Measurements from ENCODE around the gene RNF112. TPM values are rescaled to one million over a fixed set of nuclear protein-coding genes. Genes with fewer than 3 reads are reported as not detected.

Gene RNF112
- total and polyA plus RNA-seq, 2 of the 13 experiments (the other 11 are each of a cell fraction or from before 2014, with no cell fraction given) = 0.05 TPM; not detected in 1

- intact Hi-C loops (cut with micrococcal nuclease; ENCODE audit: unreplicated experiment) (no loop called here), in situ Hi-C loops (cut with HindIII; ENCODE audit: extremely low pct_ligation_motif_present, low pct_unique_long_range_greater_than_20kb) (no loop called here)
- ATAC-seq (no peak), DNase-seq (ENCODE audit: low spot score) (no peak), FAIRE-seq (no peak)
- BruUV-seq (replicated peaks) = no TSS peak
- peaks cover 48% of the 10 kb centered on the region for H3K4me1 ChIP-seq (ENCODE audit: insufficient read depth, low read length)
- no peaks in the 10 kb centered on the region for H4K20me1 ChIP-seq (ENCODE audit: insufficient read depth, low read length)
- H3K27ac ChIP-seq (ENCODE audit: extremely low read length, insufficient read depth, low read length) = no peak overlapping the region
- no CpG with 5 or more reads among the region's 7 CpGs for WGBS (ENCODE audit: low lambda C conversion rate)
- ChIA-PET POLR2A (interaction anchor here (2.7 kb wide), 1 partner anchor 7 kb away, joined by 29 read pairs; the partner anchor contains the start of gene MAPK7), CTCF (ENCODE audit: low intra/inter-chr PET ratio, low total read pairs) (no interaction called here)
- no peaks in the 10 kb centered on the region; a peak in 1 of 5 replicates for H3K36me3 ChIP-seq (replicated peaks in 1 of 2; ENCODE audit: control insufficient read depth in 1 of 2, insufficient read depth in 2 of 2, low read length in 2 of 2)
- no peak overlapping the region for H3K4me3 ChIP-seq (replicated peaks in 1 of 3; ENCODE audit: insufficient read depth in 1 of 3, low read depth in 2 of 3, low read length in 3 of 3)
- H2AFZ ChIP-seq (ENCODE audit: low read length) = no peak overlapping the region
- H3K79me2 ChIP-seq (ENCODE audit: insufficient read depth, low read length) = no peaks in the 10 kb centered on the region
- no peaks in the 10 kb centered on the region for H3K27me3 ChIP-seq (ENCODE audit: control insufficient read depth in 1 of 2, insufficient read depth in 2 of 2, low read length in 2 of 2)
- H3K4me2 ChIP-seq (ENCODE audit: low read depth, low read length) = no peak overlapping the region
- H3K9ac ChIP-seq (ENCODE audit: insufficient read depth, low read depth, low read length) = no peak overlapping the region
- no peaks in the 10 kb centered on the region for H3K9me3 ChIP-seq (ENCODE audit: low read length)
- TF ChIP-seq ZNF180 (CRISPR knock-in tag; IDR thresholded peaks at IDR 0.05; ENCODE audit: borderline replicate concordance, low read depth) = no peak
- no peak for TF ChIP-seq KMT2B (CRISPR knock-in tag; IDR thresholded peaks at IDR 0.05)
- no peak for TF ChIP-seq ZNF331 (CRISPR knock-in tag; IDR thresholded peaks at IDR 0.05)
- TF ChIP-seq ZNF30 (CRISPR knock-in tag; IDR thresholded peaks at IDR 0.05) = no peak
- no peak for TF ChIP-seq E2F1 (CRISPR knock-in tag; IDR thresholded peaks at IDR 0.05)
- TF ChIP-seq, protein P1, sequence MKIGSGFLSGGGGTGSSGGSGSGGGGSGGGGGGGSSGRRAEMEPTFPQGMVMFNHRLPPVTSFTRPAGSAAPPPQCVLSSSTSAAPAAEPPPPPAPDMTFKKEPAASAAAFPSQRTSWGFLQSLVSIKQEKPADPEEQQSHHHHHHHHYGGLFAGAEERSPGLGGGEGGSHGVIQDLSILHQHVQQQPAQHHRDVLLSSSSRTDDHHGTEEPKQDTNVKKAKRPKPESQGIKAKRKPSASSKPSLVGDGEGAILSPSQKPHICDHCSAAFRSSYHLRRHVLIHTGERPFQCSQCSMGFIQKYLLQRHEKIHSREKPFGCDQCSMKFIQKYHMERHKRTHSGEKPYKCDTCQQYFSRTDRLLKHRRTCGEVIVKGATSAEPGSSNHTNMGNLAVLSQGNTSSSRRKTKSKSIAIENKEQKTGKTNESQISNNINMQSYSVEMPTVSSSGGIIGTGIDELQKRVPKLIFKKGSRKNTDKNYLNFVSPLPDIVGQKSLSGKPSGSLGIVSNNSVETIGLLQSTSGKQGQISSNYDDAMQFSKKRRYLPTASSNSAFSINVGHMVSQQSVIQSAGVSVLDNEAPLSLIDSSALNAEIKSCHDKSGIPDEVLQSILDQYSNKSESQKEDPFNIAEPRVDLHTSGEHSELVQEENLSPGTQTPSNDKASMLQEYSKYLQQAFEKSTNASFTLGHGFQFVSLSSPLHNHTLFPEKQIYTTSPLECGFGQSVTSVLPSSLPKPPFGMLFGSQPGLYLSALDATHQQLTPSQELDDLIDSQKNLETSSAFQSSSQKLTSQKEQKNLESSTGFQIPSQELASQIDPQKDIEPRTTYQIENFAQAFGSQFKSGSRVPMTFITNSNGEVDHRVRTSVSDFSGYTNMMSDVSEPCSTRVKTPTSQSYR (CRISPR knock-in tag; IDR thresholded peaks at IDR 0.05; ENCODE audit: borderline replicate concordance) = no peak
- TF ChIP-seq ZNF781 (CRISPR knock-in tag; IDR thresholded peaks at IDR 0.05; ENCODE audit: borderline replicate concordance, not compliant biosample characterization) = no peak
- TF ChIP-seq, protein P2, sequence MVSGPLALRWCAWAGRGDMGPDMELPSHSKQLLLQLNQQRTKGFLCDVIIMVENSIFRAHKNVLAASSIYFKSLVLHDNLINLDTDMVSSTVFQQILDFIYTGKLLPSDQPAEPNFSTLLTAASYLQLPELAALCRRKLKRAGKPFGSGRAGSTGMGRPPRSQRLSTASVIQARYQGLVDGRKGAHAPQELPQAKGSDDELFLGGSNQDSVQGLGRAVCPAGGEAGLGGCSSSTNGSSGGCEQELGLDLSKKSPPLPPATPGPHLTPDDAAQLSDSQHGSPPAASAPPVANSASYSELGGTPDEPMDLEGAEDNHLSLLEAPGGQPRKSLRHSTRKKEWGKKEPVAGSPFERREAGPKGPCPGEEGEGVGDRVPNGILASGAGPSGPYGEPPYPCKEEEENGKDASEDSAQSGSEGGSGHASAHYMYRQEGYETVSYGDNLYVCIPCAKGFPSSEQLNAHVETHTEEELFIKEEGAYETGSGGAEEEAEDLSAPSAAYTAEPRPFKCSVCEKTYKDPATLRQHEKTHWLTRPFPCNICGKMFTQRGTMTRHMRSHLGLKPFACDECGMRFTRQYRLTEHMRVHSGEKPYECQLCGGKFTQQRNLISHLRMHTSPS (CRISPR knock-in tag; IDR thresholded peaks at IDR 0.05; ENCODE audit: low read depth) = no peak
- TF ChIP-seq ZNF510 (CRISPR knock-in tag; IDR thresholded peaks at IDR 0.05; ENCODE audit: low read depth) = no peak
- no peak for TF ChIP-seq SCMH1 (CRISPR knock-in tag; IDR thresholded peaks at IDR 0.05; ENCODE audit: borderline replicate concordance)
- TF ChIP-seq ELF3 (CRISPR knock-in tag; IDR thresholded peaks at IDR 0.05) = no peak
Observed at GRCh38 chr17:19370493-19370960, 40.5 kb upstream of the RNF112 start.

All from HepG2 (cell line).